Stomach (tissue), 9 donors: ENCODE data around the gene COL23A1. TPM values are rescaled to one million over a fixed set of nuclear protein-coding genes. Genes with fewer than 3 reads are reported as not detected.

Experiments used
- DNase-seq, 2 donors: peaks; one replicate each; pipeline versions ENCODE4 v3.0.0 to v3.0.0-alpha.2; 2013 to 2019
- H3K27ac ChIP-seq, 5 donors: fragments of 200-600 bp in 4 of 5; sonication (generic) in 4 of 5; one replicate each; pipeline ENCODE4 v1.5.1; 2013 to 2019; ENCODE audit warnings: mild to moderate bottlenecking in 1 of 5, moderate library complexity in 1 of 5
- H3K27me3 ChIP-seq, 3 donors: fragments of 200-600 bp; sonication (generic); one replicate each; pipeline ENCODE4 v1.5.1; 2017 to 2019; ENCODE audit warnings: mixed run types in 1 of 3
- H3K36me3 ChIP-seq, 4 donors: fragments of 200-600 bp; sonication (generic); 1 replicate in 3 of 4; 2 replicates in 1 of 4; pipeline ENCODE4 v1.5.1; 2016 to 2019
- H3K4me1 ChIP-seq, 4 donors: fragments of 200-600 bp; sonication (generic); one replicate each; pipeline ENCODE4 v1.5.1; 2016 to 2019
- H3K4me3 ChIP-seq, 4 donors: fragments of 200-600 bp; sonication (generic) in 3 of 4; one replicate each; pipeline ENCODE4 v1.5.1; 2016 to 2019; ENCODE audit warnings: mild to moderate bottlenecking in 1 of 4
- H3K9me3 ChIP-seq, 4 donors: fragments of 200-600 bp; sonication (generic); one replicate each; pipeline ENCODE4 v1.5.1; 2016 to 2019
- EP300 ChIP-seq: sonication (generic); formaldehyde crosslinking; IDR thresholded peaks from one replicate; pipeline ENCODE4 v1.6.1; 2017; ENCODE audit warnings: antibody characterized with exemption
- POLR2A ChIP-seq, 4 donors: fragments of 450-650 bp; IDR thresholded peaks; one replicate each; pipeline ENCODE4 v1.6.1; 2016; ENCODE audit warnings: antibody characterized with exemption in 4 of 4, control low read depth in 2 of 4, mild to moderate bottlenecking in 1 of 4, moderate library complexity in 1 of 4
- POLR2AphosphoS5 ChIP-seq, 3 donors: sonication (generic); formaldehyde crosslinking; IDR thresholded peaks; one replicate each; pipeline ENCODE4 v1.6.1; 2016; ENCODE audit warnings: antibody characterized with exemption in 3 of 3
- WGBS, 5 donors: extraction: QIAGEN DNeasy Blood & Tissue Kit in 3 of 5; methylation state at CpG; one replicate each; pipeline versions ENCODE4 v1.1.5 to v1.1.7; 2013 to 2018; 5-methylcytosine and 5-hydroxymethylcytosine counted together
- intact Hi-C: fragments of 100-400 bp; cut with DNase I; formaldehyde crosslinking; loops from one replicate; pipeline ENCODE4 v1.15.1; 2023; ENCODE audit warnings: low total_unique reads
- polyA plus RNA-seq, 3 donors: library from polyadenylated mRNA; stranded (reverse); fragments of 200-250 nt; gene quantifications; one replicate each; pipeline ENCODE4 v1.2.3, GENCODE V29; 2013
- total RNA-seq, 5 donors: library from RNA; depleted of rRNA; stranded (reverse); fragments of >200 nt; gene quantifications; one replicate each; pipeline versions ENCODE4 v1.1.0 to v1.2.3, GENCODE V29; 2014 to 2016
- TF ChIP-seq, protein P1 (sequence below), 7 experiments: fragments of 450-650 bp in 4 of 7; fragments of 200-600 bp in 3 of 7; sonication (generic) in 3 of 7; IDR thresholded peaks; one replicate each; pipeline ENCODE4 v1.5.1; 2016 to 2019; ENCODE audit warnings: antibody characterized with exemption in 7 of 7, control low read depth in 2 of 7, mild to moderate bottlenecking in 1 of 7
- donor health status: healthy with polysubstance abuse.
- donor health status: Bipolar disorder and iron deficiency.
- donor health status: healthy.

COL23A1 gene
- total and polyA plus RNA-seq, 8 donors = under 0.01 to 7.0 (median 1.4) TPM

- Histone ChIP-seq H3K27me3 (peaks cover 0 to 20% (median 0%) of the 10 kb centered on the region in 3 donors), H3K9me3 (peaks cover 0 to 10% (median 7%) of the 10 kb centered on the region in 4 donors), H3K4me1 (peaks cover 0 to 7% (median 6%) of the 10 kb centered on the region in 4 donors), H3K36me3 (no peaks in the 10 kb centered on the region), H3K27ac (no peak overlapping the region), H3K4me3 (no peak overlapping the region)
- intact Hi-C loops = no loop called here
- no peak for DNase-seq
- WGBS, 5 donors = 64 to 79% (median 66%) methylated on average over 3 of the region's 3 CpGs
- TF ChIP-seq, protein P1, sequence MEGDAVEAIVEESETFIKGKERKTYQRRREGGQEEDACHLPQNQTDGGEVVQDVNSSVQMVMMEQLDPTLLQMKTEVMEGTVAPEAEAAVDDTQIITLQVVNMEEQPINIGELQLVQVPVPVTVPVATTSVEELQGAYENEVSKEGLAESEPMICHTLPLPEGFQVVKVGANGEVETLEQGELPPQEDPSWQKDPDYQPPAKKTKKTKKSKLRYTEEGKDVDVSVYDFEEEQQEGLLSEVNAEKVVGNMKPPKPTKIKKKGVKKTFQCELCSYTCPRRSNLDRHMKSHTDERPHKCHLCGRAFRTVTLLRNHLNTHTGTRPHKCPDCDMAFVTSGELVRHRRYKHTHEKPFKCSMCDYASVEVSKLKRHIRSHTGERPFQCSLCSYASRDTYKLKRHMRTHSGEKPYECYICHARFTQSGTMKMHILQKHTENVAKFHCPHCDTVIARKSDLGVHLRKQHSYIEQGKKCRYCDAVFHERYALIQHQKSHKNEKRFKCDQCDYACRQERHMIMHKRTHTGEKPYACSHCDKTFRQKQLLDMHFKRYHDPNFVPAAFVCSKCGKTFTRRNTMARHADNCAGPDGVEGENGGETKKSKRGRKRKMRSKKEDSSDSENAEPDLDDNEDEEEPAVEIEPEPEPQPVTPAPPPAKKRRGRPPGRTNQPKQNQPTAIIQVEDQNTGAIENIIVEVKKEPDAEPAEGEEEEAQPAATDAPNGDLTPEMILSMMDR (IDR thresholded peaks at IDR 0.05) = no peak
- TF ChIP-seq EP300 (no peak), POLR2A (IDR thresholded peaks at IDR 0.05) (no peak), POLR2AphosphoS5 (IDR thresholded peaks at IDR 0.05) (no peak)
Measured at GRCh38 chr5:178283520-178283919, 306.7 kb downstream of the COL23A1 start.

DNA sequence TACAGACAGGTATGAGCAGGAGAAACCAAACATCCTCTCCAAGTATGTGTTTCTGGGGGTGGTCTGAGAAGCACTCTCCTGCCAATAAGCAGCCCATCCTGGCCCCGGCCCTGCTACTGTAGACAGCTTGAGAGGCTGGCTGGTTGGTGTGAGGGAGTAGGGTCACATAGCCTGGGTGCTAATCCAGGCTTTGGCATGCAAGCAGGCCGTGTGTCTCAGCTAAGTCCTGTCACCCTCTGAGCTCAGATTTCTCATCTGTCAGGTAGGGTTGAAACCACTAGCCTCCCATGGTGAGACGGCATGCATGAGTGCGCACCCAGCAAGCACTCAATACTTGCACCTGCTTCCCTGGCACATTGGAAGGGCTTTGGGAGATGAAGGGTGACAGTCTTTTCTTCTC, 307.8 kb downstream of the COL23A1 start:
- 84 to 91% (median 87%) methylated on average over 4 of the region's 4 CpGs for WGBS, 5 donors
- DNase-seq = no peak
- TF ChIP-seq, protein P1 (IDR thresholded peaks at IDR 0.05) = no peak
- no peak for TF ChIP-seq EP300
- no peak for TF ChIP-seq POLR2A (IDR thresholded peaks at IDR 0.05)
- no peak for TF ChIP-seq POLR2AphosphoS5 (IDR thresholded peaks at IDR 0.05)

DNA sequence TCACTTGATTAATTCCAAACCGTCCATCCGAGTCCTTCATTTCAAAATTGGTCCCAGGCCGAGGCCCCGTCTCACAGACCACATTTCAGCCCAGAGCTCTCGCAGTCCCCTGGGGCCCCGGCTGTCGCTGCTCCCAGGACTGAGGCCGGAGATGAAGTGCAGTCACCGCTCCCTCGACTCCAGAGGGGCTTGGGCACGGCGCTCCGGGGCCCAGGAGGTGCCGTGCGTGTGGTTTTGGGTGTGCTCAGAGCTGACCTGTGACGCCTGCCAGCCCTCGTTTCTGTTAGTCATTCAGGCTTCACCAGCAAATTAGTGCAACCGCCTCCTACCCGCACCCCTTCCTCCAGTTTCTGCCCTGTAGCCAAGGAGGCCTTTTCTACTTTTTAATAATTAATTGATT, 308.9 kb downstream of the COL23A1 start:
- no peak overlapping the region for H3K4me3 ChIP-seq
- peaks cover 0 to 7% (median 6%) of the 10 kb centered on the region in 4 donors for H3K4me1 ChIP-seq
- DNase-seq = no peak
- WGBS, 5 donors = 85 to 93% (median 87%) methylated on average over 13 to 19 of the region's 19 CpGs
- H3K9me3 ChIP-seq = peaks cover 0 to 11% (median 7%) of the 10 kb centered on the region in 4 donors
- H3K36me3 ChIP-seq = no peaks in the 10 kb centered on the region
- no peak overlapping the region for H3K27ac ChIP-seq
- TF ChIP-seq, protein P1 (IDR thresholded peaks at IDR 0.05) = no peak
- TF ChIP-seq POLR2A (IDR thresholded peaks at IDR 0.05) (no peak), EP300 (no peak), POLR2AphosphoS5 (IDR thresholded peaks at IDR 0.05) (no peak)
- intact Hi-C loops = loop anchor here (2.0 kb wide), 1 partner anchor 269 kb away; no protein-coding TSS in a partner anchor
- peaks cover 0 to 29% (median 4%) of the 10 kb centered on the region in 3 donors for H3K27me3 ChIP-seq

More for the DNA sequence above, 307.8 kb downstream of the COL23A1 start:
- no peak overlapping the region for H3K4me3 ChIP-seq
- H3K36me3 ChIP-seq = no peaks in the 10 kb centered on the region
- H3K4me1 ChIP-seq = peaks cover 0 to 7% (median 6%) of the 10 kb centered on the region in 4 donors
- H3K27me3 ChIP-seq = peaks cover 0 to 18% (median 4%) of the 10 kb centered on the region in 3 donors
- no peak overlapping the region for H3K27ac ChIP-seq
- intact Hi-C loops = no loop called here
- peaks cover 0 to 10% (median 7%) of the 10 kb centered on the region in 4 donors for H3K9me3 ChIP-seq

DNA sequence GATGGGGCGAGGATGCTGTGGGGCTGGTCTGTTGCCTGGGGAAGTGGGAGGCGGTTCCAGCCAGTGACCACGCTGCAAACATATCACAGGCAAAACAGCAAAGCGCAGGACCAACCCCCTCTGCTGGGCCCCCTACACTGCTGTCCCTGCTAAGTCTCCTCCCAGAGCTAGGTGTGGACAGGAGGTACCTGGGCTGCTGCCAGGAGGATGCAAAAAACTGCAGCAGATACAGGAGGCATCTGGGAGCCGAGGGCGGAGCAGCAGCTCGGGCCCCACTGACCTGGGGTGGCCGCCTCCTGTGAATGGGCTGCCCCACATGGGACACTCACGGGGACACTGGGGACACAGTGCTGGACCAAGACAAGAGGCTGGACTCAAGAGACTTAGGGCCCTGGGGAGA, 309.6 kb downstream of the COL23A1 start:
- H3K27ac ChIP-seq = no peak overlapping the region
- no peaks in the 10 kb centered on the region for H3K36me3 ChIP-seq
- WGBS, 5 donors = 89 to 97% (median 91%) methylated on average over 4 to 9 of the region's 9 CpGs
- H3K9me3 ChIP-seq = peaks cover 3 to 18% (median 13%) of the 10 kb centered on the region in 4 donors
- peaks cover 0 to 7% (median 6%) of the 10 kb centered on the region in 4 donors for H3K4me1 ChIP-seq
- H3K4me3 ChIP-seq = no peak overlapping the region
- intact Hi-C loops = loop anchor here (2.0 kb wide), 1 partner anchor 270 kb away; no protein-coding TSS in a partner anchor
- H3K27me3 ChIP-seq = peaks cover 0 to 35% (median 9%) of the 10 kb centered on the region in 3 donors
- TF ChIP-seq, protein P1 (IDR thresholded peaks at IDR 0.05) = no peak
- TF ChIP-seq POLR2A (IDR thresholded peaks at IDR 0.05) = no peak
- TF ChIP-seq POLR2AphosphoS5 (IDR thresholded peaks at IDR 0.05) = no peak
- TF ChIP-seq EP300 = no peak
- DNase-seq = no peak
